ENCODE results near the gene NOPCHAP1.
"Not testable (repeated sequence)": the region's sequence is repeated elsewhere in the genome, so short reads cannot be mapped to it uniquely, and the experiment has no call there.

GRCh38 chr12:104977688-104978087 lies 8.4 kb upstream of the NOPCHAP1 start:
- not testable (repeated sequence) for TF ChIP-seq POLR2A, CTCF, POLR2AphosphoS5, EP300 (IDR thresholded peaks at IDR 0.05)

Measured in stomach (tissue), 4 donors.